ENCODE measurements around the gene KCNQ2. TPM values are rescaled to one million over a fixed set of nuclear protein-coding genes. Genes with fewer than 3 reads are reported as not detected.

Gene KCNQ2
- total RNA-seq, 1 experiment from 2014 or later, result 86.5 TPM

DNA sequence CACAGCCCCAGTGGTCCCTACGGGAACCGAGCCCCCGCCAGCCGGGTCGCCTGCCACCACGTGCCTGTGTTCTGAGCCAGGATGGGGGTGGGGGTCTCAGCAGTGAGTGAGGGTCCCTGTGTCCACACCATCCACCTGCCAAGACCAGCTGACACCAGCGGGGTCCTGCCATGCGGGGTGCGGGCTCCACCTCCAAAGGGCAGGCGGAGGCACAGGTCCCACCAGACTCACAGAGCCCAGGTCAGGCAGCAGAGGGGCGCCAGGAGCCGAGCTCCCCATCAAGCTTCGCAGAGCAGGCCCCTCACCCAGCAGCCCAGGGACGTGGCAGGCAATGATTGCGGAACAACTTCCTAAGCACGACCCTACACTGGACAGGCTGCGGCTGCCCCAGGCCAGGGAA, 50.5 kb downstream of the KCNQ2 start:
- H3K4me3 ChIP-seq (replicated peaks in 1 of 2; ENCODE audit: low read depth in 1 of 2, low read length in 2 of 2), result no peak overlapping the region
- H3K27ac ChIP-seq (ENCODE audit: low read depth, low read length), result no peak overlapping the region
- no peaks in the 10 kb centered on the region for H3K9me3 ChIP-seq (ENCODE audit: control insufficient read depth in 1 of 2, insufficient read depth in 1 of 2, low read depth in 1 of 2, low read length in 2 of 2)
- intact Hi-C loops (cut with micrococcal nuclease), result no loop called here
- no TSS peak for BruUV-seq (replicated peaks)
- no peak overlapping the region for H2AFZ ChIP-seq (ENCODE audit: low read depth, low read length, poor library complexity, severe bottlenecking)
- CTCF ChIA-PET, result no interaction called here
- H4K20me1 ChIP-seq (ENCODE audit: insufficient read depth), result no peaks in the 10 kb centered on the region
- no peaks in the 10 kb centered on the region for H3K4me1 ChIP-seq (ENCODE audit: control insufficient read depth in 1 of 2, insufficient read depth in 2 of 2, low read length in 2 of 2)
- no peaks in the 10 kb centered on the region for H3K9me2 ChIP-seq (ENCODE audit: insufficient read depth)
- ATAC-seq (no peak), DNase-seq (ENCODE audit: low read depth, low spot score) (no peak)
- H3K79me2 ChIP-seq (ENCODE audit: insufficient read depth, low read length), result no peaks in the 10 kb centered on the region
- RAD21 ChIA-PET (ENCODE audit: low non-redundant PET in 1 of 2, low total read pairs in 2 of 2, uncharacterized antibody in 2 of 2, unreplicated experiment in 2 of 2), result no interaction called here
- H3K4me2 ChIP-seq (ENCODE audit: low read length), result no peak overlapping the region
- H3K36me3 ChIP-seq (ENCODE audit: control insufficient read depth in 1 of 2, insufficient read depth in 2 of 2, low read length in 2 of 2), result no peaks in the 10 kb centered on the region
- H3K9ac ChIP-seq (ENCODE audit: low read length), result no peak overlapping the region
- TF ChIP-seq POLR2A (IDR thresholded peaks at IDR 0.05; ENCODE audit: borderline replicate concordance, extremely low read depth, insufficient read depth, insufficient read length) (no peak), SRF (IDR thresholded peaks at IDR 0.05; ENCODE audit: low read depth) (no peak), EZH2 (IDR thresholded peaks at IDR 0.05) (no peak)
- POLR2A ChIA-PET, result no interaction called here
- no peaks in the 10 kb centered on the region for H3K27me3 ChIP-seq (ENCODE audit: insufficient read depth, low read length)

DNA sequence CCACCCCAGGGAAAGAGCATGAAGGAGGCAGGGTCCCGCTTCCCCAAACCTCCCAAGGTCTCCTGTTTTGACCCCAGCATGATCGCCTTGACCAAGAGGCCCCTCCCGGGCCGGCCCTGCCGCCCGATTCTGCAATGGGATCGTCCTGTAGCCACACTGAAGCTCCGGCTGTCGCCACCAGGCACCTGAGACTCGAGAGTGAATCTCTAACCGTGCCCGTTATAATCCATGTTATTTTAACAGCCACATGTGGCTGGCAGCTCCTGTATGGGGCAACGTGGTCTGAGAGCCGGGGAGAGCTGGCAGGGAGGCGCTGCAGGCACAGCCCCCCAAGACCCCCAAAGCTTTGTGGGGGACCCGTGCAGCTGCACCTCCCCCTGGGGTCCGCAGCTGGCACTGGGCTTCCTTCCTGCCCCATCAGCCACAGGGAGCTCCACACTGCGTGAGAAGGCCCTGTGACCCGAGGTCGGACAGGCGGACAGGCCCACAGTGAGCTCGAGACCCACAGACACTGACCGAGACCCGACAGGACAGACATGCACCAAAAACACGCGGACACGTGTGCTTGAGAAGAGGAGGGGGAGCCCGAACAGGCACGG, 51.3 kb downstream of the KCNQ2 start:
- ChIA-PET POLR2A (no interaction called here), RAD21 (ENCODE audit: low non-redundant PET in 1 of 2, low total read pairs in 2 of 2, uncharacterized antibody in 2 of 2, unreplicated experiment in 2 of 2) (no interaction called here), CTCF (no interaction called here)
- Histone ChIP-seq H3K9me3 (ENCODE audit: control insufficient read depth in 1 of 2, insufficient read depth in 1 of 2, low read depth in 1 of 2, low read length in 2 of 2) (no peaks in the 10 kb centered on the region), H3K79me2 (ENCODE audit: insufficient read depth, low read length) (no peaks in the 10 kb centered on the region), H3K4me3 (replicated peaks in 1 of 2; ENCODE audit: low read depth in 1 of 2, low read length in 2 of 2) (no peak overlapping the region), H3K27me3 (ENCODE audit: insufficient read depth, low read length) (no peaks in the 10 kb centered on the region), H3K9me2 (ENCODE audit: insufficient read depth) (no peaks in the 10 kb centered on the region), H3K27ac (ENCODE audit: low read depth, low read length) (no peak overlapping the region), H2AFZ (ENCODE audit: low read depth, low read length, poor library complexity, severe bottlenecking) (no peak overlapping the region), H3K4me2 (ENCODE audit: low read length) (no peak overlapping the region), H3K4me1 (ENCODE audit: control insufficient read depth in 1 of 2, insufficient read depth in 2 of 2, low read length in 2 of 2) (no peaks in the 10 kb centered on the region), H3K36me3 (ENCODE audit: control insufficient read depth in 1 of 2, insufficient read depth in 2 of 2, low read length in 2 of 2) (no peaks in the 10 kb centered on the region), H3K9ac (ENCODE audit: low read length) (no peak overlapping the region), H4K20me1 (ENCODE audit: insufficient read depth) (no peaks in the 10 kb centered on the region)
- ATAC-seq (no peak), DNase-seq (ENCODE audit: low read depth, low spot score) (no peak)
- intact Hi-C loops (cut with micrococcal nuclease), result no loop called here
- TF ChIP-seq ELF1 (IDR thresholded peaks at IDR 0.05; ENCODE audit: borderline replicate concordance, low read depth), result no peak
- no TSS peak for BruUV-seq (replicated peaks)

Data from HCT116 (cell line).